Measurements from ENCODE around the gene BEAN1.
"Not testable (repeated sequence)": the region's sequence is repeated elsewhere in the genome, so short reads cannot be mapped to it uniquely, and the experiment has no call there.

BEAN1 gene

GRCh38 chr16:66508914-66509496 is 81.9 kb downstream of the BEAN1 start:
- no peak for DNase-seq (ENCODE audit: low read depth)

DNA sequence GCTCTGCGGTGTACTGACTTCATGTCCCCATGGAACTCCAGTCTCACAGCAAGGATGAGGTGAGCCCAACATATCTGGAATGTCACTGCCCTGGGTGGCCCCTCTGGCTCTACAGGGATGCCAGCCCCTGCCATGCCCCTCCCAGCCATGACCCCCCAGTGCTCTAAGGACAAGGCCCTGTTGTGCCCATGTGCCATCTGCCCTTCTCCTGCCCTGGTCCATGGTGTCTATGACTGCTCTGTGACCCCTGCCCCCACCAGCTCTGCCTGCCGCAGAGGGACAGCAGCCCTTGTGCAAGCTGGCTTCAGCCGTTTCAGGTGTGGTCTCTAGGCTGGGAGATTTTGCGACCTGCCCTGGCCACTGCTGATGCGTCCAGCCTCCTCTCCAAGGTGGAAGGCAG is 82.5 kb downstream of the BEAN1 start:
- no peak for DNase-seq (ENCODE audit: low read depth)

GRCh38 chr16:66510298-66510697 is 83.2 kb downstream of the BEAN1 start:
- no peak for DNase-seq (ENCODE audit: low read depth)

- DNase-seq (ENCODE audit: low read depth) = no peak
Measured at GRCh38 chr16:66510711-66511601, 83.9 kb downstream of the BEAN1 start.

GRCh38 chr16:66511602-66512271 is 84.6 kb downstream of the BEAN1 start:
- peak; percentile 69 for DNase-seq (ENCODE audit: low read depth)

GRCh38 chr16:66512272-66513110 is 85.4 kb downstream of the BEAN1 start:
- DNase-seq (ENCODE audit: low read depth) = peak; percentile 73

DNA sequence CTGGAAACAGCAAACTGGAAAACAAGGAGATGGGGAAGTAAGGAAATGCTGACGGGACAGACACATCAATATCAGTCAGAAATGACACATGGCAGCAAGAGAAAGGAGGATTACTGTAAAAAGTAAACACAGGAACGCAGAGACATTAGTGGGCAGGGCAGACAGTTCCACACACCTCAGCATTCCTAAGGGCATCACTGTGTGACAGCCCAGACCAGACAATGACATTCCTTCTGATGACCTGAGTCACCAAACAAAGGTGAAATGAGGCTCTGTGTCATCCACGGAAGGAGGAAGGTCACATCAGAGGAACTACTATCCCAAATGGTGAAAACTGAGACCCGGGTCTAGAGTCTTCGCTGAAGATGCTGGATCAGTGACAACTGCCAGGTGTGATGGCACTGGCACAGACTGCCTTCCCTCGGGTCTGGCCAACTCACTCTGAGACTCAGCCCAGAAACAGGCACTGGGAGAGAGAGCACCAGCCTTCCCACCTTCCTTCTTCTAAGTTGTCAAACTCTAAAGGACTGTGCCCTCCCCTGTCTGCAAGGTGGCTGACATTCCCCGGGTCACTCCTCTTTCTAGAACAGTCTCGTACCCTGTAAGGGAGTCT is 86.1 kb downstream of the BEAN1 start:
- no peak for DNase-seq (ENCODE audit: low read depth)

DNA sequence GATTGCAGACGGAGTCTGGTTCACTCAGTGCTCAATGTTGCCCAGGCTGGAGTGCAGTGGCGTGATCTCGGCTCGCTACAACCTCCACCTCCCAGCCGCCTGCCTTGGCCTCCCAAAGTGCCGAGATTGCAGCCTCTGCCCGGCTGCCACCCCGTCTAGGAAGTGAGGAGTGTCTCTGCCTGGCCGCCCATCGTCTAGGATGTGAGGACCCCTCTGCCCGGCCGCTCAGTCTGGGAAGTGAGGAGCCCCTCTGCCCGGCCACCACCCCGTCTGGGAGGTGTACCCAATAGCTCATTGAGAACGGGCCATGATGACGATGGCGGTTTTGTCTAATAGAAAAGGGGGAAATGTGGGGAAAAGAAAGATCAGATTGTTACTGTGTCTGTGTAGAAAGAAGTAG is 87.3 kb downstream of the BEAN1 start:
- not testable (repeated sequence) for DNase-seq (ENCODE audit: low read depth)

DNA sequence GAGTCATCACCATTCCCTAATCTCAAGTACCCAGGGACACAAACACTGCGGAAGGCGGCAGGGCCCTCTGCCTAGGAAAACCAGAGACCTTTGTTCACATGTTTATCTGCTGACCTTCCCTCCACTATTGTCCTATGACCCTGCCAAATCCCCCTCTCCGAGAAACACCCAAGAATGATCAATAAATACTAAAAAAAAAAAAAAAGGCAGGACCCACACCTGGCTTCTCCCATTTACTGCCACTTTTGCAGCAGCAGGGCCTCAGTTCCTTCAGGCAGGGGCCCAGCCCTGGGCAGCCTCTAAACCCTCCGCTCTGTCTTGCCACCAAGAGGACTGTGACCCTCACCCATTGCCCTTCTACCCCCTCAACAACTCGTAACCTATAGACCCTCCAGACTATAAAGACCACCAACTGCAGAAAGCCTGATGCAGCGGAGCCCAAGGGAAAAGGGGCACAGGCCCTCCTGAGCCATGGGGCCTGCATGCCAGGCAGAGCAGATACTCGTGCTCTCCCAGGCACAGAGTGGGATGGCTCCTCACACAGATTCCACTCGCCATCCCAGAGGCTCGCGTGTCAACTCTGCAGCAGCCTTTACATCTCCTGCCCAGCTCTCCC is 88.0 kb downstream of the BEAN1 start:
- DNase-seq (ENCODE audit: low read depth) = not testable (repeated sequence)

GRCh38 chr16:66515596-66516508 is 88.8 kb downstream of the BEAN1 start:
- DNase-seq (ENCODE audit: low read depth) = peak; percentile 73

DNA sequence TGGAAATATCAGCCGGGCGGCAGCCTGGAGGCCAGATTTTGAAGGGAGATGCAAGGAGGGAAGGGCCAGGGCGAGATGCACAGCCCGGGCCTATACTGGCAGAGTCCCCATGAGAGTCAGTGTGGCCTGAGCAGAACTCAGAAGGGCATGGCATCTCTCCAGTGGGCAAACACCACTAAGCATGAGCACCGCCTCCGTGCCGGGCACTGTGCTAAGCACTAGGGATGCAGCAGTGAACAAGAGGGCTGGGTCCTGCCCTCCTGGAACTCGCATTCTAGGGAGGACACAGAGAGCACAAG is 89.4 kb downstream of the BEAN1 start:
- no peak for DNase-seq (ENCODE audit: low read depth)

DNA sequence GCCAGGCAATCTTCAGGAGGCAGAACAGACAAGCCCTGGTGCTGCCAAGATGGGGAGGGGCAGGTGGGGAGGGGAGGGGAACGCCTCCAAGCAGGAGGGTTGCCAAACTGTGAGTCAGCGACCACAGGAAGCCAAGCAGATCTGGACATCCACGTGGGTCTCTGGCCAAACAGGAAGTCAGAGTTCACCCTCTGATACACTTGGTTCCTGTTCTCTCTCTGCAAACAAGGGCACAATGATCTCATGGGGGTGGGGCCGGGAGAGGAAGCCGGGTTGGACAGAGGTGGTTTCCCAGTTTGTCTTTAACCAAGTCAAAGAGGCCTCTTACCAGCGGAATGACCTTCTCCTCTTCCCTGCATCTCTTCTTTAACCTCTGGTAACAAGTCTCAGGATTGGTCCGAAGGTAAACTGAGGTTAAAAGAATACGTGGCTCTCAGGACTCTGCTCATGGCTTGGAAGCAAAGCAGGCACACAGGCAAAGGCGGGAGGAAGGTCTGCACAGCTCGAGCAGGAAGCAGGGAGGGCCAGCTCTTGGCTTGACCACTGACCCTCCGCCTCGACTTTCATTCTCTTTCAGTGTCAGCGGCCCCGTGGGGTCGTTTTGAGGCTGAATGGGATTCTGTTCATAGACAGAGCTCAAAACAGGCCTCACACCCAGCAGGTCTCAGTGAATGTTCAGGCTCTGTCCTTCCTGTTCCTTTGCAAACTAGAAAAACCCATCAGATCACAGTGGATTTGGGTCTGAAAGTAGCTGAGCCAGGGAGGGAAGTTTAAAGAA is 89.9 kb downstream of the BEAN1 start:
- peak; percentile 100 for DNase-seq (ENCODE audit: low read depth)

- no peak for DNase-seq (ENCODE audit: low read depth)
Measured at GRCh38 chr16:66517586-66518263, 90.6 kb downstream of the BEAN1 start.

DNA sequence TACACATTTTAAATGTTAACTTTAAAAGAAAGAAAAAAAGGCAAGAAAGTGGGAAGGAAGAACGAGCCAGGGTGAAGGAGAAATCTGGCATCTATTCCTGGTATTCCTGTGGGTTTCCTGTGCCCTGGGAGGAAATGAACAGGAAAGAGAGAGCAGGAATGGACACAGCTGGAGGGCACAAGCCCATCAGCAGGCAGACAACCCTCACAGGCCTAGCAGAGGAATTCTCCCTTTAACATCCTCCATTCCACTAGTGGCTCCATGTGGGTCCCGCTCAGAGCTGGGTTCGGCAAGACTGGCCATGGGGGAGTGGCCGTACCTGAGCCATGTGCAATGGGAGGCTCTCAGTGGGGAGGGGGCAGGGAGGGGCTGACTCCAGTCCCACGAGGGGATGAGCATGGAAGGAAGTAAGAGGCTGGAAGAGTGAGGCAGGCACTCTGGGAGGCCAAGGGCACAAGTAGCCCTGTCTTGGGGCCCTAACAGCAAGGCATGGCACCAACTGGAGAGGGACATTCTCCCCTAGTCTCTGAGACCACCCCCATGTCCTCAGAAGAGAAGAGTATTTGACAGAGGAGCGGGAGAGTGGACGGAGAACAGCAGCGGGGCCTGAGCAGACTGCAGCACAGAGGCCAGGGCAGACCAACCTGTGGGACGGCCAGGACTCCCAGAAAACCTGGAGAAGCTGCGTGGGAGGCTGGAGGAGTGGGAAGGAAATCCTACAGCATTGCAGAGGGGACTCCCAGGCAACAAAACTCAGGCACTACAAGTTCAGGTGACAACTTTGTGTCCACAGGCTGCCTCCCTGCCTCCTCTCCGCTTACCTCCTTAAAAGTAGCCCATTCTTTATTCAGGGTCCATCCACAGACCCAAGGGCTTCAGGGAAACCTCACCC is 92.6 kb downstream of the BEAN1 start:
- DNase-seq (ENCODE audit: low read depth) = no peak

- no peak for DNase-seq (ENCODE audit: low read depth)
Measured at GRCh38 chr16:66520406-66521170, 93.5 kb downstream of the BEAN1 start.

DNA sequence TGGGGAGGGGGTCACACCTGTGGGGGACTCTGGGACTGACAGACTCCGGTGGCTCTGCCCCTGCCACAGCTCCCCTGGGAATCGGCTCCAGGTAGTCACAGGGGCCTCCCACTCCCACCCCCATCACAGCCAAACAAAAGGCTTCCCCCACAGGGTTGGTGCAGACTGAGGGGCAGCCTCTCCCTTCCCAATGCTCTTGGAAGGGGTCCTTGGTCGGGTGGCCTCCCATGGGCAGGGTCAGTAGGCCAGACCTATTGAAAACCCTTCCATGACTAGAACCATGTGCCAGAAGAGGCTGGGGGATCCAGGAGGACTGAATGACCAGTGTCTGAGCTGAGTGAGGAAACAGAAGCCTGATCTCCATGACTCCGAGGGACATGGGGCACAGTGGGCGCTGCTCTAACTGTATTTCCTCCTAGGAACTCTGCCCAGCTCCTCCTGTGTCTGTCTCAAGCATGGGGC is 94.2 kb downstream of the BEAN1 start:
- DNase-seq (ENCODE audit: low read depth) = no peak

All from amniotic epithelial cell (primary cell).